Activated T-cell treated with anti-CD3 and anti-CD28 coated beads for 48 hours (primary cell): ENCODE results near the gene NDUFAF8.
"Not testable (repeated sequence)": the region's sequence is repeated elsewhere in the genome, so short reads cannot be mapped to it uniquely, and the experiment has no call there.

Source experiments
- DNase-seq: peaks from one replicate; pipeline ENCODE4 v3.0.0-alpha.2; 2020; ENCODE audit warnings: low read depth

Gene NDUFAF8

DNA sequence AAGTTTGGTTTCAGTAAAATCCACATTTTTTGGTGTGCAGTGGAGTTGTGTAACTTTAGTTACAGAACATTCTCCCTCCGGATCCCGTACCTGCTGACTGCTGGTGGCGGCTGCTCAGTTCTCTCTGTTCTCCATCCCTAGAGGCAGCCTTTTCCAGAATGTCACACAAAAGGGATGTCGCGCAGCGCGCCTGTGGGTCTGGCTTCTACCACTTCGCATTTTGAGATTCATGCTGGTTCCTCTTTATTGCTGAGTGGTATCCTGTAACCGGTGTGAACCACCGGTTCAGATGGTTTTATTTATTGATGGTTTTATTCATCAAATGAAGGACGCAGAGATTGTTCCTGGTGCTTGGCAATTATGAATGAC lies 15.4 kb upstream of the NDUFAF8 start:
- DNase-seq = no peak

GRCh38 chr17:81227630-81228029 lies 11.5 kb upstream of the NDUFAF8 start:
- DNase-seq = not testable (repeated sequence)

DNA sequence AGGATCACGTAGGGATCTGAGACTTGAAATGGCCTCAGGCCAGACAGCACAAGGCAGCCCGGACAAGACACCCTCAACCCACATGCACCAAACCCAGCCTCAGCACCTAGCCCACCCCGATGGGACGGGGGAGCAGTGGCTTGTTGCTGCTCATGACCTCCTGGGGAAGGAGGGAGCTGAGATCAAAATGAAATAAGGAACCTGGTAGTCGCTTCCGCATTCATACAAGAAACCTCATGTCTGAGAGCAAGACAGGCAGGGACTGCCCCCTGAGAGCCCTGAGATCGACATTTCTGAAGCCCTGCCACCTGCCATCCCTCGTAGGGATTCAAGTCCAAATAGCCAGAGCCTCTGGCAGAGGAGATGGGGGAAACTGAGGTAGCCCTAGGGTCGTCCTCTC lies 10.7 kb upstream of the NDUFAF8 start:
- no peak for DNase-seq

GRCh38 chr17:81228834-81229665 lies 10.1 kb upstream of the NDUFAF8 start:
- DNase-seq = no peak

GRCh38 chr17:81229666-81229920 lies 9.5 kb upstream of the NDUFAF8 start:
- DNase-seq = no peak

DNA sequence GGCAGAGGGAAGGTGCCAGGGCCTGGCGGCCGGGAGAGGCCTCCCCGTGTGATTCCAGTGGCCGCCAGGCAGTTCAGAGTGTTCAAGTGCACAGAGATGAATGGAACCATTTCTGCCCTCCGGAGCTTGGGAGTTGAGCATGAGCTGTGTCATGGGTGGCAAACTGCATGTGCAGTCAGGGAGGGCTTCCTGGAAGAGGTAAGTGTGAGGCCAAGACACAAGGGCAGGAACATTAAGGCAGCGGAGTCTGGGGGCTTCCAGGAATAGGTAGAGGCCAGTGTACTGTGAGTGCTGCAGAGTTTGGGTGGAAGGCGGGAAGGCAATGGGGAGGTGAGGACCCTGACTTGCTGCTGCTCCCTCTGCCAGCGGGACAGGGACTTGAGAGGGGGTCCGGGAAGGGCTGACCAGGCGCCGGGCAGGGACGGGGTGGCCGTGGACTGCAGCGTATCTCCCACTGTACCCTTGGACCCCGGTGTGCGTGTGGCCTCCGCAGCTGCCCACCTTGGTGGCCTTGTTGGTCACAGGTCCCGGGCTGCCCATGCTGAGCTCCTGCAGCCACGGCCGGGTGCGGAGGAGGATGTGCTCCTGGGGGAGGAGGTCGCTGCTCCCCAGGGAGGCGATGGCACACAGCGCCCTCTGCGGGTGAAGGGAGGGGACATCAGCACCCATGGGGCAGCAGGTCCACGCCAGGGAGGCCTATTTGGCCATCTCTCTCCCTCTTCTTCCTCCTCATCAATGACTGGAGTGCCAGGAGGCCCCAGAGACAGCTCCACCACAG lies 8.9 kb upstream of the NDUFAF8 start:
- DNase-seq = no peak

- no peak for DNase-seq
Observed at GRCh38 chr17:81231121-81231645, 7.9 kb upstream of the NDUFAF8 start.

GRCh38 chr17:81231766-81232581 lies 7.1 kb upstream of the NDUFAF8 start:
- DNase-seq = no peak

GRCh38 chr17:81232616-81233241 lies 6.4 kb upstream of the NDUFAF8 start:
- no peak for DNase-seq

DNA sequence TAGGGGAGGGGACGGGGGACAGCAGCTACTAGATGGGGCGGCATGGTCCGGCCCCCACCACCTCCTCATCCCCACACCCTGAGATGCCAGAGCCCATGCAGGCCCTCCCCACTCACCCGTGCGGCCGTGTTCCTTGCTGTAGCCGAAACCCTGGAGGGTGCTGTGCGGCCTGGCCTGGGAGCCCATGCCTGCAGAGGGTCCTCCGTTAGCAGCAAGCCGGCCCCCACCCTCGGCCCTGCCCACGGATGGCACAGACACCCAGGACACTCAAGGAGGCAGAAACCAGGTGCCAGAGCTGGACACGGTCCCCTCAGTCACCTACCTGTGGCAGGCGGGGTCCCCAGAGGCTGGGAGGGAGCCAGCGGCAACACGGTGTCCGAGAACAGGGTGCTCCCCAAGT lies 5.8 kb upstream of the NDUFAF8 start:
- DNase-seq = no peak

DNA sequence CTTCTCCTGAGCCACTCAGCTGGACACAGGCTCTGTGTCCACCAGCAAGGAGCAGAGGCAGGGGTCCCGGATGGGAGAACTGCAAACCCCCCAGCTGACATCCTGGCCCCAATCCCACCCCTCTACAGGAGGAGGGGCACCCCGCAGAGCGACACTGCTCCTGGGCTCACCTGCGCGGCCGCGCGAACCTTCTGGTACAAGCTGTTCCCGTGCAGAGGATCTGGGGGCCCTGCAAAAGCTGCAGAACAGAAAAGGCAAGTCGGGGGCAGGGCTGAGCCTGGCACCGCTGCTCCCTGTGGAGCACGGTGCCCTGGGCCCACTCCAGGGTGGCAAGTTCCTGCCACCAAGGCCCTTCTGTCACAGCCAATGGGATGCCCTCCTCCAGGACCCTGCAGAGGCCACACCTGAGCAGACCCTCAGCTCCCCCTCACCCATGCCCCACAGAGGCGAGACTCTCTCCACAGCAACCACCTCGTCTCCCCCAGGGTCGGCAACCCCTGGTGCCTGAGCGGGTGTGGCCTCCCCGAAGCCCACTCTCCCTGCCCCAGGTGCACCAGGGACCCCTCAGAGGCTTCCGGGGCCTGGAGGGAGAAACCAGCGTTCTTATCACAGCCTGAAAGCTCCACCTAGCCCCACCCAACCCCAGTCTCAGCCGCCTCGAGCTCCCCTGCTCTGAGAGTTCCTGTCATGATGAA lies 5.2 kb upstream of the NDUFAF8 start:
- no peak for DNase-seq

GRCh38 chr17:81234506-81234855 lies 4.6 kb upstream of the NDUFAF8 start:
- no peak for DNase-seq

- DNase-seq = no peak
Observed at GRCh38 chr17:81234940-81235821, 3.9 kb upstream of the NDUFAF8 start.

DNA sequence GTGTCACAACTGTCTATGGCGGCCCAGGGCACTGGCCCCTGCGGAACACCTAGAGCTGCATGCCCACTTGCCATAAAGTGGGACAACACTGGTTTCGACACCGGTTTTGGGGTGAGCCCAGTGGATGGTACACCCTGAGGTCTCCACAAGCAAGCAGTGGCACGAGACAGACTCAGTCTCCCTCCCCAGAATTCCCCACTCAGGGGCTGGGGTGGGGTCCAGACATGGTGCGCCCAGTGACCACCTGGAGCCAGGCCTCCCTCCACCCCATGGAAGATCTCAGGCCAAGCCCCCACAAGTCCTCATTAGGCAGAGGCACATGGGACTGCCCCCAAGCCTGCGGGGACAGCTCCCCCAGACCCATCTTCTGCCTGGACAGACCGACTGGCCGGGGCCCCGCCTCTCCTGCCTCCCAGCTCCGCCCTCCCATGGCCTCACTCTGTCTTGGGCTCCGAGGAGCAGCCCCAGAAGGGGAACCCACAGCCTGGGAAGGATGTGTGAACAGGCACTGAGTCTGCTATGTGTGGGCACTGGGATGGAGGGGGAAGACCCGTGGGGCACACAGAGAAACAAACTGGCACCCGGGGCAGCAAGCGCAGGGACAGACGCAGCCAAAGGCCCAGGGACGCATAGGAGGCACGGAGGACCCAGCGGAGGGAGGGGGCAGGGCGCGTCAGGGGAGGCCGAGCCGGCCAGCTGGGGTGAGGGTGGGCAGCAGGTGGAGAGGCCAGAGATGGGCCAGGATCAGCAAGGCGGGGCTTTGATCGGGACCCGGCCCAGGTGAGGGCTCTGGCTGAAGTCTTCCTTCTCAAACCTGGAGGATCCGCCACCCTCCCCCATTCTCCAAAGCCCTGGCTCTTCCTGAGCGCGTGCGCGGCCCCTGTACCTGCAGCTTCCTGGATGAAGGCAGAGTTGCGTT lies 3.0 kb upstream of the NDUFAF8 start:
- no peak for DNase-seq

GRCh38 chr17:81236784-81237183 lies 2.3 kb upstream of the NDUFAF8 start:
- DNase-seq = no peak

- no peak for DNase-seq
Observed at GRCh38 chr17:81237591-81238489, 1.3 kb upstream of the NDUFAF8 start.

DNA sequence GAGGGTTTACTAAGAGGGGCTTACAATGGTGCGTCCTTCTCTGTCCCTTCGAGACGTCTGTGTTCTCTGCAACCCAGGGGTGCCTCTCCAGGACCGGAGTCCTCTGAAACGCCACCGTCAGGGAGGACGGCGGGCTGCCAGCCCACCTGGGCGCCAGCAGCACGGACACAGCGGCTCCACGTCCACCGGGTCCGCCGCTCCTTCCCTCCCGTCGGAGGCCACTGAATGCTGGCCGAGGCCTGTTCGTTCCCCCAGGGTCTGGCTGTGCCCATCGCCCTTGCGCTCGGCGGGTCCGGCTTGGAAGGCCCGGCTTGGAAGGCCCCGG lies 666 bp upstream of the NDUFAF8 start:
- DNase-seq = no peak

- peak; percentile 48 for DNase-seq
Observed at GRCh38 chr17:81239714-81240555, 817 bp downstream of the NDUFAF8 start.
